GM19023 (cell line): ENCODE measurements around the gene TAF11L12.
"Not testable (repeated sequence)": the region's sequence is repeated elsewhere in the genome, so short reads cannot be mapped to it uniquely, and the experiment has no call there.

ENCODE experiments used
- ATAC-seq: cut with Tn5 transposase; IDR thresholded peaks from one replicate; pipeline ENCODE4 v1.9.1; 2021; ENCODE audit warnings: mild to moderate bottlenecking, moderate library complexity; ENCODE audit not compliant: unreplicated experiment

TAF11L12 gene

GRCh38 chr5:17610092-17610491, at the start of gene TAF11L12:
Gene TAF11L12 (plus strand): TSS chr5:17610392.
- ATAC-seq, result not testable (repeated sequence)

GRCh38 chr5:17585658-17586057, 24.5 kb upstream of the TAF11L12 start, which contains the start of gene TAF11L7:
Gene TAF11L7 (minus strand): TSS chr5:17585758.
- not testable (repeated sequence) for ATAC-seq

- ATAC-seq, result not testable (repeated sequence)
Measured at GRCh38 chr5:17590860-17591259, 19.3 kb upstream of the TAF11L12 start, which contains the start of gene TAF11L8. Gene TAF11L8 (minus strand): TSS chr5:17590960.

GRCh38 chr5:17594255-17594654, 15.9 kb upstream of the TAF11L12 start, which contains the start of gene TAF11L9:
Gene TAF11L9 (minus strand): TSS chr5:17594394.
- ATAC-seq, result not testable (repeated sequence)

GRCh38 chr5:17597728-17598127, 12.5 kb upstream of the TAF11L12 start, which contains the start of gene TAF11L10:
Gene TAF11L10 (minus strand): TSS chr5:17597828.
- not testable (repeated sequence) for ATAC-seq

- not testable (repeated sequence) for ATAC-seq
Measured at GRCh38 chr5:17603880-17604279, 6.3 kb upstream of the TAF11L12 start, which contains the start of gene TAF11L11. Gene TAF11L11 (plus strand): TSS chr5:17604183.

GRCh38 chr5:17604951-17605350, 5.2 kb upstream of the TAF11L12 start:
- no peak for ATAC-seq

GRCh38 chr5:17607461-17607860, 2.7 kb upstream of the TAF11L12 start:
- ATAC-seq, result not testable (repeated sequence)

- no peak for ATAC-seq
Measured at GRCh38 chr5:17614872-17615605, 4.8 kb downstream of the TAF11L12 start.

- ATAC-seq, result no peak
Measured at GRCh38 chr5:17619354-17619753, 9.2 kb downstream of the TAF11L12 start.

- ATAC-seq, result no peak
Measured at GRCh38 chr5:17620627-17621026, 10.4 kb downstream of the TAF11L12 start.

GRCh38 chr5:17625686-17626085, 15.5 kb downstream of the TAF11L12 start:
- no peak for ATAC-seq

GRCh38 chr5:17631788-17632187, 21.6 kb downstream of the TAF11L12 start, which contains the start of gene TAF11L13:
Gene TAF11L13 (plus strand): TSS chr5:17632088.
- ATAC-seq, result not testable (repeated sequence)

- ATAC-seq, result no peak
Measured at GRCh38 chr5:17634160-17634559, 24.0 kb downstream of the TAF11L12 start, which contains the start of gene TAF11L14. Gene TAF11L14 (plus strand): TSS chr5:17634460.

- ATAC-seq, result not testable (repeated sequence)
Measured at GRCh38 chr5:17649232-17649631, 39.0 kb downstream of the TAF11L12 start.

- not testable (repeated sequence) for ATAC-seq
Measured at GRCh38 chr5:17655201-17655759, 45.1 kb downstream of the TAF11L12 start.

GRCh38 chr5:17655921-17656320, 45.7 kb downstream of the TAF11L12 start:
- no peak for ATAC-seq
